Hindlimb muscle (tissue), 1 donor: ENCODE measurements around the gene DPP6. TPM values are rescaled to one million over a fixed set of nuclear protein-coding genes. Genes with fewer than 3 reads are reported as not detected.

Experiments
- DNase-seq: peaks from one replicate; pipeline ENCODE4 v3.0.0-alpha.2; 2013
- polyA plus RNA-seq: library from polyadenylated mRNA; unstranded; fragments of 120-200 nt; gene quantifications from one replicate; pipeline ENCODE4 v1.2.1, GENCODE V29; 2013; ENCODE audit not compliant: insufficient read length

DPP6 gene
- polyA plus RNA-seq, 1 donor: 2.0 TPM

- DNase-seq: no peak
Observed at GRCh38 chr7:154884348-154884920, 832.2 kb downstream of the DPP6 start.

GRCh38 chr7:154886591-154886990 is 834.4 kb downstream of the DPP6 start:
- DNase-seq: no peak

GRCh38 chr7:154888690-154889089 is 836.5 kb downstream of the DPP6 start:
- no peak for DNase-seq

GRCh38 chr7:154892459-154892858 is 840.3 kb downstream of the DPP6 start:
- no peak for DNase-seq

- no peak for DNase-seq
Observed at GRCh38 chr7:154896076-154896475, 843.9 kb downstream of the DPP6 start.

- DNase-seq: no peak
Observed at GRCh38 chr7:154898973-154899855, 847.0 kb downstream of the DPP6 start.

- DNase-seq: no peak
Observed at GRCh38 chr7:154899862-154900261, 847.7 kb downstream of the DPP6 start.

GRCh38 chr7:154902600-154903082 is 850.4 kb downstream of the DPP6 start:
- no peak for DNase-seq

GRCh38 chr7:154903083-154903731 is 851.0 kb downstream of the DPP6 start:
- DNase-seq: no peak

- DNase-seq: no peak
Observed at GRCh38 chr7:154905146-154905545, 852.9 kb downstream of the DPP6 start.

- no peak for DNase-seq
Observed at GRCh38 chr7:154905615-154906014, 853.4 kb downstream of the DPP6 start.

GRCh38 chr7:154906201-154906600 is 854.0 kb downstream of the DPP6 start:
- DNase-seq: no peak

GRCh38 chr7:154906736-154907355 is 854.6 kb downstream of the DPP6 start:
- DNase-seq: no peak

- no peak for DNase-seq
Observed at GRCh38 chr7:154907651-154908620, 855.7 kb downstream of the DPP6 start.

GRCh38 chr7:154909241-154910105 is 857.3 kb downstream of the DPP6 start:
- DNase-seq: no peak

- no peak for DNase-seq
Observed at GRCh38 chr7:154910125-154910524, 857.9 kb downstream of the DPP6 start.

- no peak for DNase-seq
Observed at GRCh38 chr7:154910977-154911376, 858.8 kb downstream of the DPP6 start.

GRCh38 chr7:154911411-154911810 is 859.2 kb downstream of the DPP6 start:
- DNase-seq: no peak

- DNase-seq: no peak
Observed at GRCh38 chr7:154911862-154912455, 859.8 kb downstream of the DPP6 start.
